ENCODE results near the gene TM7SF2.

The TM7SF2 gene

DNA sequence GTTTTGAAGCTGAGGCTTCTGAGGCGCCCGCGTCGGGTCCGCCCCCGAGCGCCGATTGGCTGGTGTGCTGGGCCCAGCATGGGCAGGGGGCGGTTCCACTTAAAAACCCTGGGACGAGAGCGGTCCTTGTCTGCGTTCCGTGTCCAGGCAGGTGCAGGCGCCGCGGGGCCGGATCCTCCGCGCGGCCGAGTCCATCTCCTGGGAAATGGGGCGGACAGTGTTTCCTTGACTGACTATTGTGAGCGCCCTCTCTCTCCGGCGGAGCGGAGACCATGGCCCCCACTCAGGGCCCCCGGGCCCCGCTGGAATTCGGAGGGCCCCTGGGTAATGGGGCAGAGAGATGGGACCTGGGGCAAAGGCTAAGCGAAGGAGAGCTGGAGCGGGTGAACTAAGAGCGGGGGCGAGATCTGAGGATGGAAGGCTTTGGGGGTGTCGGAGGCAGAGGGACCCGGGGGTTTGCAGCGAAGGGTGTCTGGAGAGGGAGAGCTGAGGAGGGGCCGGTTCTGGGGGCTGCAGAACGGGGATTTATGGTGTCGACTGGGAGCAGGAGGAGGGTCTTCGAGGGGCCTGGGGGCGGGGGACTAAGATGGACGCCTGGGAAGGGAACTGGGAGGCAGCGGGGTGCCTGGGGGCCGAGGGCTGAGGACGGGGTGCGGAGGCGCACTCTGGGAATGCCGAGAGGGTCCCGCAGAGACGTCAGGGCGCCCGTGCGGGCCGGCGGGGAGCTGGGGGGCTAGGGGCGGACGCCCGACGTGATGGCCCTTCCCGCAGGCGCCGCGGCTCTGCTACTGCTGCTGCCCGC, at the start of gene TM7SF2:
Gene TM7SF2 (plus strand): TSS at position 129 of the 802 bp plus-strand sequence. CDS start 144 bp downstream, at position 273.
- Mint-ChIP-seq H3K4me3 (peak within 1 kb of the TSS; percentile 84), H3K9me3 (ENCODE audit: low read depth) (no peaks in the 10 kb centered on the region), H3K27me3 (no peaks in the 10 kb centered on the region), H3K36me3 (no peaks in the 10 kb centered on the region), H3K27ac (peak within 1 kb of the TSS; percentile 83), H3K4me1 (ENCODE audit: low read depth) (peaks cover 52% of the 10 kb centered on the region)

DNA sequence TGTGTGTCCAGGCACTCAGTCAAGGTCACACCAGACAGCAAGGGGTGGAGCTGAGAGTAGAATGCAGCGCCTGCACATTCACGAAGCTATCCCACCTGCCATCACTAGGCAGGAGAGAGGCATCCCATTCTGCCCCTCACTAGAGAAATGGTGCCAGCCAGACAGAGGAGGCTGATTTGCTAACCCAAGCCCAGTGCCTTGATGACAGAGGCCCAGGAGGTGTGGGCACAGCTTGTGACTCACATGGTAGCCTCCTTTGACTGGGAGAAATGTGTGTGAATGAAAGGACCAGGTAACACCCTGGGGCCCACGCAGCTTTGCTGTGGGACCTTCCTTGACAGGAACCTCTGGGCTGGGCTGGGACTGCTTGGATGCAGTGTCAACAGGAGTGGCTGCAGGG, 48.1 kb upstream of the TM7SF2 start:
- H3K27me3 Mint-ChIP-seq, result no peaks in the 10 kb centered on the region
- H3K4me1 Mint-ChIP-seq (ENCODE audit: low read depth), result no peaks in the 10 kb centered on the region
- H3K4me3 Mint-ChIP-seq, result no peak overlapping the region
- no peaks in the 10 kb centered on the region for H3K9me3 Mint-ChIP-seq (ENCODE audit: low read depth)
- H3K36me3 Mint-ChIP-seq, result no peaks in the 10 kb centered on the region
- no peak overlapping the region for H3K27ac Mint-ChIP-seq

DNA sequence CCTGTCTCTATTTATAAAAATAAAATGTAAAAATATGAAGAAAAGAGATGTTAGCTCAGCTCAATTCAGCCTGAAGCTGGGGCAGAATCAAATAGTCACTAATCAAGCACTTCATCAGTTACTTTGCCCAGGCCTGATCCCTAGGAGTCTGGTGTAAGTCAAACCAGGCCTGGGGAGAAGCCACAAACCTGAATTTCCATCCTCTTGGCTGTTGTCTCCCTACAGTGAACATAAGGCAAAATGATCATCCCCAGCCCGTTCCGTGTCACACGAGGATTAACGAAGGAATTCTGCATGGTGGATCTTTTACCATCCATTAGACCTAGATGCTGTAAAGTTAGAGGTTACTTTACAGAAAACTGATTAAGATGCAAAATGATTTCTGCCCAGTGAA, 46.8 kb upstream of the TM7SF2 start:
- no peaks in the 10 kb centered on the region for H3K27me3 Mint-ChIP-seq
- H3K36me3 Mint-ChIP-seq, result no peaks in the 10 kb centered on the region
- no peak overlapping the region for H3K27ac Mint-ChIP-seq
- H3K9me3 Mint-ChIP-seq (ENCODE audit: low read depth), result no peaks in the 10 kb centered on the region
- no peak overlapping the region for H3K4me3 Mint-ChIP-seq
- no peaks in the 10 kb centered on the region for H3K4me1 Mint-ChIP-seq (ENCODE audit: low read depth)

DNA sequence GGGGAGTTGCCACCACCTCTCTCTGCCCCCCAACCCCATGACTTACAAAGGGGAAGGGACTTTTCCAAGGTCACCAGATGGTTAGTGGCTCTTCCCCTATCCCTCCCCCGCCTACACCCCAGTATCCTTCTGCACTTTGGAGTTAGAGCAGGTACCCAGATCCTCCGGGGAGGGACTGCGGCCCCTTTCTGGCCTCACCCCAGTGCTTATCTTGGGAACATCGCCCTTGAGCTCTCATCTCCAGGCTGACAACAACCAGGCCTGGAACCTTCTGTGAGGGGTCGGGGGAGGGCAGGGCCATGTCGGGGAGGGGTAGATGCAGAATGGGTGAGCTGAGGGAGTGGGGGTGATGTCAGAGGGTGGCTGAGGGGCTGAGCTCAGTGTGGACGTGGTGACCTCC, 45.8 kb upstream of the TM7SF2 start:
- Mint-ChIP-seq H3K27ac (no peak overlapping the region), H3K9me3 (ENCODE audit: low read depth) (no peaks in the 10 kb centered on the region), H3K27me3 (no peaks in the 10 kb centered on the region), H3K4me3 (no peak overlapping the region), H3K4me1 (ENCODE audit: low read depth) (no peaks in the 10 kb centered on the region), H3K36me3 (no peaks in the 10 kb centered on the region)

DNA sequence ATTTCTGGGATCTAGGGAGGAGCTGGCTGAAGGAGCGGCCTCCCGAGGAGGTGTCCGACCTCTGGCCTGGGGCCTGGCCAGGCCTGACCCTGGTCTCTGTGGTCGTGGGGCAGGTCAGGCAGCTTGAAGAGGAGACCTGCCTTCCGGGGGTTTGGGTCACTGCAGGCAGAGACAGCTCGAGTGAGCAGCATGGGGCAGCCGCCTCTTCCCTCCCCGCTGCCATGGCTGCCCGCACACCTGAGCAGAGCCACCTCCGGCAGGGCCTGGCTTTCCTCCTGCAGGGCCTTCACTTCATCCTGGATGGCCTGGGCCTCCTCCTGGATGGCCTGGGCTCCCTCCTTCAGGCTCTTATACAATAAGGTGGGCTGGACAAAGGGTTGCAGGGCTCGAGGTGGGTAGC, 45.4 kb upstream of the TM7SF2 start:
- Mint-ChIP-seq H3K4me3 (no peak overlapping the region), H3K27me3 (no peaks in the 10 kb centered on the region), H3K9me3 (ENCODE audit: low read depth) (no peaks in the 10 kb centered on the region), H3K36me3 (no peaks in the 10 kb centered on the region), H3K4me1 (ENCODE audit: low read depth) (no peaks in the 10 kb centered on the region), H3K27ac (no peak overlapping the region)

DNA sequence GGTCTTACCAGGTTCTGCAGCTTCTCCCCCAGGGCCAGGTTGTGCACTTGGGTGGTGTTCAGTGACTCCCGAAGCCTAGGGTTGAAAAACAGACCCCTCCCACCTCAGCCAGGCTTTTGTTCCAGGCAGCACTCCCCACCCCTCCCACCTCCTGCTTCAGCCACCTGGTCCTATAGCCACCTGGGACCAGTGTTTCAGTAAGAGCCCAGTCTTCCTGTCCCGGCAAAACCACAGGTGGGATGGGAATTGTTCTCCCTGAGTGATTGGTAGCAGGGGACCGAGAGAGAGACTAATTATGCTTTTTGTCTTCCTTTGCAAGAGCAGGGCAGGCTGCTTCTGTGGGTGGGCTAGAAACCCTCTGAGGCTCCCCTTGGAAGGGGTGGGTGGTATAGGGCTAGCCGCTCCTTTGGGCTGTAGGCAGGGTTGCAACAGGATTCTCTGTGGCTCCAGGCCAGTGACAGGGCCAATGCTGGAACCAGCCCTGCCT, 44.8 kb upstream of the TM7SF2 start:
- Mint-ChIP-seq H3K27me3 (no peaks in the 10 kb centered on the region), H3K4me1 (ENCODE audit: low read depth) (no peaks in the 10 kb centered on the region), H3K27ac (no peak overlapping the region), H3K9me3 (ENCODE audit: low read depth) (no peaks in the 10 kb centered on the region), H3K4me3 (no peak overlapping the region), H3K36me3 (no peaks in the 10 kb centered on the region)

DNA sequence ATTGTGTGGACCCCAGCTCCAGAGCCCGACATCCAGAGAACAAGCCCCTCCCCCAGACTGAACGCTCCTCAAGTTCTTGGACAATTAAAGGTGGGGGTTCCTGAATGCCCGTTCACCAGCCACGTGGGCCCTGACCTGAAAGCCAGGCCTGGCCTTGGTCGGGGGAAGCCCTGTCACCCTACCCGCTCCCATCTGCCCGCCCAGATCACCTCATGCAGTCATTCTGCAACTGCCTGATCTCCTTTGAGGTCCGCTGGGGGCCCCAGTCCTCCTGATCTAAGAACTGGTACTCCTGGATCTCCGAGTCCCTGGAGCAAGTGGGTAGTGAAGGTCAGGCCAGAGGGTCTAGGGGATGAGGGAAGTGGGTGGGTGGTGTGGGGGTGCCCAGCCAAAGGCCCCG, 44.2 kb upstream of the TM7SF2 start:
- H3K27me3 Mint-ChIP-seq, result no peaks in the 10 kb centered on the region
- H3K36me3 Mint-ChIP-seq, result no peaks in the 10 kb centered on the region
- H3K9me3 Mint-ChIP-seq (ENCODE audit: low read depth), result no peaks in the 10 kb centered on the region
- H3K4me1 Mint-ChIP-seq (ENCODE audit: low read depth), result no peaks in the 10 kb centered on the region
- H3K4me3 Mint-ChIP-seq, result no peak overlapping the region
- no peak overlapping the region for H3K27ac Mint-ChIP-seq

DNA sequence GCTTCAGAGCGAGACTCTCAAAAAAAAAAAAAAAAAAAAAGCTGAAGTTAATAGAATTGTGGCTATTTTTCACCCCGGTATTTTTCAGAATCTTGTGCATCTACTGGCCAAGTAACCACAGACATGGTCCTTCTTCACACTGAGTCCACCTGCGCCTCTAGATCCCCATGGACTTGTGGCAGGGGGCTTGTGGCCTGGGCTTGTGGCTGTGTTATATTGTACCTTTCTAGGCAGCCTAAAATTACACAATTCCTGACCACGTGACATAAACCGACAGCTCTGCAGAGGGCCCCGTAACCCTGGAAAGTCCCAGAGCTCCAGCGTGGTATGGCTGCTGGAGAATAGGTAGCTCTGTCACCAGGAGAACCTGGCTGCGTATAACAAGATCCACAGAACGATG, 42.5 kb upstream of the TM7SF2 start:
- no peaks in the 10 kb centered on the region for H3K27me3 Mint-ChIP-seq
- no peaks in the 10 kb centered on the region for H3K4me1 Mint-ChIP-seq (ENCODE audit: low read depth)
- H3K4me3 Mint-ChIP-seq, result no peak overlapping the region
- no peaks in the 10 kb centered on the region for H3K9me3 Mint-ChIP-seq (ENCODE audit: low read depth)
- no peaks in the 10 kb centered on the region for H3K36me3 Mint-ChIP-seq
- no peak overlapping the region for H3K27ac Mint-ChIP-seq

DNA sequence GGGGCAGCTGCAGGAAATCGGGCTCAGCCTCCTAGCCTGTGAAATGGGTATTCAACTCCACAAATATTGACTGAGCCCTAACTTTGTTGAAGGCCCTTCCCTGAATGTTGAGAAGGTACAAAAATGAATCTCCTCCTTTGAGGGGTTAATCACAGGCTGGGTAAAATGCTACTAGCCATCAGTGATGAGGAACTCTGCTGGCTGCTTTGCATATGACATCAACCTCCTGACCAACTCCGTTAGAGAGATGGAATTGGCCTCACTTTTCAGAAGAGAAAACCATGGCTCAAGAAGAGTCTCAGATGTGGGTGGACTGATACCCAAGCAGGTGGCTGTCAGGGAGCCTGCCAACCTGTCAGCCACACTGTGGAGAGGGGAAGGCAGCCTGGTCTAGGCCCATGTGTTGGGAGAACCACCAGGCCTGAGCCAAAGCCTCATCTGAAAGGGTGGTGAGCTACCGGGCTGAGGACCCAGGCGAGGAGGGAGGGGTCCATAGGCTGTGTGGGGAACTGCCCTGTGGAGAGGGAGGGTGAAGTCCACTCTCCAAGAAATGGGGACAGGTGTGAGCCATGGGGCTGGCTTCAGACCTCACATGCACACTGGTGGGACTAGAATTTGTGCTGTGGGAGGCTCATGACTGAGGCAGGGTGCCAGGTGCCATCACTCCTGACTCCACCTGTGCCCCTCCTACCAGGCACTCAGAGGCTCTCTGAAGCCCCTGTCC, 39.6 kb upstream of the TM7SF2 start:
- no peaks in the 10 kb centered on the region for H3K27me3 Mint-ChIP-seq
- H3K27ac Mint-ChIP-seq, result no peak overlapping the region

DNA sequence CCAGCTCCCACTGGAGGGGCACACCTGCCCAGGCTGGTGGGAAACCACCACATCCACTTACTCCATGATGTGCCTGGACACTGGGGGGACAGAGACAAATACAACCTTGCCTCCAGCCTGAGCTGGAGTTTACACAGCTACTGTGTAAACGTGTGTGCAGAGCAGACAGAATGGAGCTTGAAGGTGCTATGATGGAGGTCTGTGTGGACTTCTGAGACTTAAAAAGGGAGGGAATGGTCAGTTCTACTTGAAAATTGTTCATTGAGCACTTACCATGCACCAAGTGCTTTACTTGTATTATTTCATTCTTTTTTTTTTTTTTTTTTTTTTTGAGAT, 39.1 kb upstream of the TM7SF2 start:
- H3K4me3 Mint-ChIP-seq, result no peak overlapping the region
- H3K4me1 Mint-ChIP-seq (ENCODE audit: low read depth), result no peaks in the 10 kb centered on the region
- H3K9me3 Mint-ChIP-seq (ENCODE audit: low read depth), result no peaks in the 10 kb centered on the region
- no peaks in the 10 kb centered on the region for H3K36me3 Mint-ChIP-seq
- H3K27me3 Mint-ChIP-seq, result no peaks in the 10 kb centered on the region
- no peak overlapping the region for H3K27ac Mint-ChIP-seq

More for the DNA sequence above, 39.6 kb upstream of the TM7SF2 start:
- H3K4me3 Mint-ChIP-seq, result no peak overlapping the region
- no peaks in the 10 kb centered on the region for H3K4me1 Mint-ChIP-seq (ENCODE audit: low read depth)
- H3K36me3 Mint-ChIP-seq, result no peaks in the 10 kb centered on the region
- H3K9me3 Mint-ChIP-seq (ENCODE audit: low read depth), result no peaks in the 10 kb centered on the region

DNA sequence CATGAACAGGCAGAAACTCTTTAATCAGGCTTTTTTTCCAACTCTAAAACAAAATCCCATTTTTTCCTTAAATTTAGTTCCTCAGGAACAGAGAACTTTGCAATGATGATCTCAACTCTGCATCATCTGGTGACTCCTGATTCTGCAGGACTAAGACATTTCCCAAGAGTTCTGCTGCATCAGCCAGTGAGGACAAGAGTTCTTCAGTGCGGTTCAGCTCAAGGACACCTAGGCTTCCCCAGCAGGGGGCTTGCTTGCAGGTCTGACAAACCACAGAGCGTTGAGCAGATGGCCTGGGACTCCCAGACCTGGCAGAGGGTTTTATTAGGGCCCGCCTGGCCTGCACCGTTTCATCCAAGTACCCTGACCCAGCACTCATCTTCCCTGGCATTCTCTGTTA, 34.2 kb upstream of the TM7SF2 start:
- H3K4me1 Mint-ChIP-seq (ENCODE audit: low read depth), result peaks cover 8% of the 10 kb centered on the region
- H3K27ac Mint-ChIP-seq, result no peak overlapping the region
- H3K36me3 Mint-ChIP-seq, result no peaks in the 10 kb centered on the region
- no peaks in the 10 kb centered on the region for H3K27me3 Mint-ChIP-seq
- no peaks in the 10 kb centered on the region for H3K9me3 Mint-ChIP-seq (ENCODE audit: low read depth)
- no peak overlapping the region for H3K4me3 Mint-ChIP-seq

DNA sequence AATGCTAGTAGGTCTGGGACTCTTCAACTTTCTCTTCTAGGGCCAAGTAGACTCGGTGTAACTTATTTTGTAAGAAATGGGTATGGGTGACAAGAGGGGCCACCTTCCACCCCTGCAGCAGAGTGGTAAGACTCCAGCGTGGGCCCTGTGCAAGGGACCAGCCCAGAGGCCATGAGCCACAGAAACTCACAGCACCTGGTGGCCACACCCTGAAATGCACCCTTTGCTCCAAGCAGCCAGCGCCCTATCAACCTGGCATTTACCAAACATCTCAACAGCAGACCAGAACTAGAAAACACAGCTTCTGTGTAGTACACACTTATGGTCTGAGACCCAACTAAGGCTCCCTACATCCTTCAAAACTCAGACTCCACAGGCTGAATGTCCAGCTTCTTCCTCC, 33.5 kb upstream of the TM7SF2 start:
- no peaks in the 10 kb centered on the region for H3K27me3 Mint-ChIP-seq
- no peaks in the 10 kb centered on the region for H3K9me3 Mint-ChIP-seq (ENCODE audit: low read depth)
- H3K4me3 Mint-ChIP-seq, result no peak overlapping the region
- H3K36me3 Mint-ChIP-seq, result no peaks in the 10 kb centered on the region
- H3K4me1 Mint-ChIP-seq (ENCODE audit: low read depth), result peaks cover 8% of the 10 kb centered on the region
- no peak overlapping the region for H3K27ac Mint-ChIP-seq

DNA sequence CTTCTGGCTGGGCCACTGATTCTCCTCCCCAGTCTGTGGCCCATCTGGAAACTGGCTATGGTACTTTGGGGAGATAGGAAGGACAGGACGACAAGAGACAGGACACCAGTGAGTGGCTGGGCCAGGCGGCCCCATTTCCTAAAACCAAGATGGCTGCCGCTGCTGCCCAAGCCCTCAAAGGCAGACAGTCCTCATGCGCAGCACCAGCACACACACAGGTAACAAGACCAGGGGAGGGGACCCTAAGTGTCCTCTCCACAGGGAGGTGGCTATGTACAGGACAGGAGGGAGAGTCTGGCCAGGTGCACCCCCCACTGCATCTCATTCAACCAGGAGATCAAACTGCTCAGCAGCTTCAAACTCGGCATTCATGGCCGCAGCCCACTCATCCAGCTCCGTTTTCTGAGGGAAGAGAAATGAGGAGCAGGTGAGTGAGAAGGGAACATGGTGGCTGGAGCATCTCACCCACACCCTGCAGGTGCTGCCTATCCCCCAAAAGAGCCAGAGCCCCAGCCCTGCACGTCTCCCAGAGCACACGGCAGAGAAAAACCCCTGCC, 32.8 kb upstream of the TM7SF2 start:
- Mint-ChIP-seq H3K4me3 (no peak overlapping the region), H3K27me3 (no peaks in the 10 kb centered on the region), H3K36me3 (no peaks in the 10 kb centered on the region), H3K27ac (no peak overlapping the region), H3K4me1 (ENCODE audit: low read depth) (peaks cover 11% of the 10 kb centered on the region), H3K9me3 (ENCODE audit: low read depth) (no peaks in the 10 kb centered on the region)

DNA sequence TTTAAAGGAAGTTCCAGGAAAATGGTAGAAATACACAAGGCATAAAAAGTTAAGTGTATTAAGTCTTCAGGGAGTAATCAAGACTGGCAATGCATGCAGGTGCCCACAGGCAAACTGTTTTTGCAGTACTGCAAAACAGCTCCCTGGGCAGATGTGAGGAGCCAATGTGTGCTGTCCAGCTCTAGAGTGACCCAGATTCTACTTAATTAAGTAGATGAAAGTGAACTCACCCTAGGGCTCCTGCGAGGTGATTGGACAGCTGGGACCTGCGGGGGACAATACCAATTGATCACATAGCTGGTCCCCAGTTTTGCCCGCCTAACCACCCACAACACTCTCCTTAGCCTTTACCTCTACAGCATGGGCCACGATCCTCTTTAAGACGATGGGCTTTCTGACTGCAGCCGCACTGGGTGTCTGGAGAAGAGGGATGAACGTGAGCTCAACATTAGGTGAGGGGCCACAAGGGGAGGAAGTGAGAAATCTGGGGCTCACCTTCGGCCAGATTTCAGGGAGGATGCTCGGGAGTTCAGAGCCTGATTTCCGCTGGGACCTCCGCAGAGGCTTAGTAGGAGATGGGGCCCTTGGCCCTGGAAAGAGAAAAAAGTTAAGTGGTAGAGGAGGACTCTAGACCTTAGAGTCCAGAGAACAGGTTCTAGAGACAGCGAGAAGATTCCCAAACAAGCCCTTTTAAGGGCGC, 28.4 kb upstream of the TM7SF2 start:
- Mint-ChIP-seq H3K27me3 (no peaks in the 10 kb centered on the region), H3K27ac (peak overlapping the region; percentile 94), H3K36me3 (peaks cover 2% of the 10 kb centered on the region), H3K4me1 (ENCODE audit: low read depth) (peaks cover 20% of the 10 kb centered on the region), H3K4me3 (peak overlapping the region; percentile 94), H3K9me3 (ENCODE audit: low read depth) (no peaks in the 10 kb centered on the region)
